Keratinocyte (primary cell): ENCODE results near the gene CPLANE2.

Experiments used
- CTCF ChIP-seq, 3 experiments: IDR thresholded peaks in 1 of 3; conservative IDR thresholded peaks in 1 of 3; optimal IDR thresholded peaks in 1 of 3; 2 replicates in 2 of 3; 3 replicates in 1 of 3; pipeline versions ENCODE3 to v1.5.1; 2011; ENCODE audit warnings: low read length in 3 of 3, mild to moderate bottlenecking in 3 of 3, moderate library complexity in 2 of 3, control low read depth in 1 of 3, inconsistent platforms in 1 of 3; ENCODE audit not compliant: insufficient read depth in 2 of 3; ENCODE audit errors: extremely low read depth in 1 of 3
- EZH2 ChIP-seq: IDR thresholded peaks from one replicate; pipeline ENCODE4 v1.6.1; 2012; ENCODE audit warnings: inconsistent platforms, mild to moderate bottlenecking, low read length, moderate library complexity

- TF ChIP-seq CTCF (optimal IDR thresholded peaks at IDR 0.05 in 1 of 3, IDR thresholded peaks at IDR 0.05 in 1 of 3, conservative IDR thresholded peaks at IDR 0.05 in 1 of 3; ENCODE audit: extremely low read depth in 1 of 3, insufficient read depth in 2 of 3, low read length in 3 of 3) (no peak), EZH2 (no peak)
Measured at GRCh38 chr1:16212251-16212961, 24.6 kb downstream of the CPLANE2 start, which contains the start of gene ARHGEF19.
